Measurements from ENCODE around the gene SH3D19.

GRCh38 chr4:151291485-151291884 lies 33.9 kb downstream of the SH3D19 start:
- no peak for TF ChIP-seq CTCF (IDR thresholded peaks at IDR 0.05 in 4 of 5, conservative IDR thresholded peaks at IDR 0.05 in 1 of 5)
- no peak for TF ChIP-seq POLR2A (IDR thresholded peaks at IDR 0.05)
